Esophagus squamous epithelium (tissue), 4 donors: Measurements from ENCODE around the gene MVB12B.

ENCODE experiments used
- POLR2A ChIP-seq, 4 donors: fragments of 450-650 bp; IDR thresholded peaks; one replicate each; pipeline ENCODE4 v1.6.1; 2017; ENCODE audit warnings: antibody characterized with exemption in 4 of 4, mild to moderate bottlenecking in 4 of 4, moderate library complexity in 3 of 4
- TF ChIP-seq, protein P1 (sequence below), 6 experiments: fragments of 450-650 bp in 4 of 6; fragments of 200-600 bp in 2 of 6; sonication (generic) in 2 of 6; IDR thresholded peaks; one replicate each; pipeline ENCODE4 v1.5.1; 2016 to 2019; ENCODE audit warnings: antibody characterized with exemption in 6 of 6, mild to moderate bottlenecking in 4 of 6, moderate library complexity in 4 of 6

DNA sequence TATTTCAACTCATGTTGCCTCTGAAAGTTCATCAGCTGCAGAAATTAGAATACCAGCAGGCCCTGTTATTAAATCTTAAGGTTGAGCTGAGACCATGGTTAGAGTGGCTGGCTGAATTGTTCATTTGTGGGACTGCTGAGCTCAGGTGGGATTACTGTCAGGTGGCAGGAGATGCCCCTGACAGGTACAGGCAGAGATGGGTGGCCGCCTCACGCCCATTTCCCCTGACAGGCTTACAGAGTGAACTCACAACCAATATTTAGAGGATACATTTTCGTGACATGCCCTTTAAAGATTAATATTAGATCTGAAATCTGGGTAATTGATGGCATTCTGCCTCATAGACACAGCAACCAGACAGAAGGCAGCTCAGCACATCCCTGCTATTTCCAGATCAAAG, 136.0 kb downstream of the MVB12B start:
- TF ChIP-seq, protein P1, sequence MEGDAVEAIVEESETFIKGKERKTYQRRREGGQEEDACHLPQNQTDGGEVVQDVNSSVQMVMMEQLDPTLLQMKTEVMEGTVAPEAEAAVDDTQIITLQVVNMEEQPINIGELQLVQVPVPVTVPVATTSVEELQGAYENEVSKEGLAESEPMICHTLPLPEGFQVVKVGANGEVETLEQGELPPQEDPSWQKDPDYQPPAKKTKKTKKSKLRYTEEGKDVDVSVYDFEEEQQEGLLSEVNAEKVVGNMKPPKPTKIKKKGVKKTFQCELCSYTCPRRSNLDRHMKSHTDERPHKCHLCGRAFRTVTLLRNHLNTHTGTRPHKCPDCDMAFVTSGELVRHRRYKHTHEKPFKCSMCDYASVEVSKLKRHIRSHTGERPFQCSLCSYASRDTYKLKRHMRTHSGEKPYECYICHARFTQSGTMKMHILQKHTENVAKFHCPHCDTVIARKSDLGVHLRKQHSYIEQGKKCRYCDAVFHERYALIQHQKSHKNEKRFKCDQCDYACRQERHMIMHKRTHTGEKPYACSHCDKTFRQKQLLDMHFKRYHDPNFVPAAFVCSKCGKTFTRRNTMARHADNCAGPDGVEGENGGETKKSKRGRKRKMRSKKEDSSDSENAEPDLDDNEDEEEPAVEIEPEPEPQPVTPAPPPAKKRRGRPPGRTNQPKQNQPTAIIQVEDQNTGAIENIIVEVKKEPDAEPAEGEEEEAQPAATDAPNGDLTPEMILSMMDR (IDR thresholded peaks at IDR 0.05), result no peak
- TF ChIP-seq POLR2A (IDR thresholded peaks at IDR 0.05), result no peak
